ENCODE data around the gene FOLR1. TPM values are rescaled to one million over a fixed set of nuclear protein-coding genes. Genes with fewer than 3 reads are reported as not detected.
"Not testable (repeated sequence)": the region's sequence is repeated elsewhere in the genome, so short reads cannot be mapped to it uniquely, and the experiment has no call there.

The FOLR1 gene
- total RNA-seq, 1 donor from 2014 or later = 0.53 TPM

DNA sequence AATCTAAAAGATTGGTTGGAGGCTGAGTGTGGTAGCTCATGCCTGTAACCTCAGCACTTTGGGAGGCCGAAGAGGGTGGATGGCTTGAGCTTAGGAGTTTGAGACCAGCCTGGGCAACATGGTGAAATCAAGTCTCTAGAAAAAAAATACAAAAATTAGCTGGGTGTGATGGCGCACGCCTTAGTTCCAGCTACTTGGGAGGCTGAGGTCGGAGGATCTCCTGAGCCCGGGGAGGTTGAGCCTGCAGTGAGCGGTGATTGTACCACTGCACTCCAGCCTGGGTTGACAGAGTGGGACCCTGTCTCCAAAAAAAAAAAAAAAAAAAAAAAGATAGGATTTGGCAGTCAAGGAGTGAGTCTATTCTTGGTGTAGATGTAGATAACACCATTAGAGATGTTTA, 10.6 kb downstream of the FOLR1 start:
- no peaks in the 10 kb centered on the region for H3K27me3 ChIP-seq (ENCODE audit: control insufficient read depth, insufficient read depth, low read length)

DNA sequence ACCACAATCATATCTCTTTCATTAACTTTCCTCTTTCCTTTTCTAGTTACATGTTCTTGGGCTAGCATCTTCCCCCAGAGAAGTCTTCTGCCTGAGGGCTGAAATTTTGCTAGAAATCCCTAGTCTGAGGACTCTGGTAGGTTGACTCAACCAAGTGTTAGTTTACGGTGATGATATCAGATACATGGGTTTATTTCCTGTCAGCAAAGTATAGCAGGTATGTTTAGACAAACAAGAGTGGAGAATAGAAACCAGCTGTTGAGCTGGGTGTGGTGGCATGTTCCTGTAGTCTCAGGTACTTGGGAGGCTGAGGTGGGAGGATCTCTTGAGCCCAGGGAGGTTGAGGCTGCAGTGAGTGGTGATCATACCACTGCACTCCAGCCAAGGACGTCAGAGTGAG, 11.2 kb downstream of the FOLR1 start:
- TF ChIP-seq, protein P1, sequence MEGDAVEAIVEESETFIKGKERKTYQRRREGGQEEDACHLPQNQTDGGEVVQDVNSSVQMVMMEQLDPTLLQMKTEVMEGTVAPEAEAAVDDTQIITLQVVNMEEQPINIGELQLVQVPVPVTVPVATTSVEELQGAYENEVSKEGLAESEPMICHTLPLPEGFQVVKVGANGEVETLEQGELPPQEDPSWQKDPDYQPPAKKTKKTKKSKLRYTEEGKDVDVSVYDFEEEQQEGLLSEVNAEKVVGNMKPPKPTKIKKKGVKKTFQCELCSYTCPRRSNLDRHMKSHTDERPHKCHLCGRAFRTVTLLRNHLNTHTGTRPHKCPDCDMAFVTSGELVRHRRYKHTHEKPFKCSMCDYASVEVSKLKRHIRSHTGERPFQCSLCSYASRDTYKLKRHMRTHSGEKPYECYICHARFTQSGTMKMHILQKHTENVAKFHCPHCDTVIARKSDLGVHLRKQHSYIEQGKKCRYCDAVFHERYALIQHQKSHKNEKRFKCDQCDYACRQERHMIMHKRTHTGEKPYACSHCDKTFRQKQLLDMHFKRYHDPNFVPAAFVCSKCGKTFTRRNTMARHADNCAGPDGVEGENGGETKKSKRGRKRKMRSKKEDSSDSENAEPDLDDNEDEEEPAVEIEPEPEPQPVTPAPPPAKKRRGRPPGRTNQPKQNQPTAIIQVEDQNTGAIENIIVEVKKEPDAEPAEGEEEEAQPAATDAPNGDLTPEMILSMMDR (IDR thresholded peaks at IDR 0.05; ENCODE audit: insufficient read depth, low read length, severe bottlenecking) = no peak
- DNase-seq (ENCODE audit: low read depth) = peak; percentile 55
- FAIRE-seq = no peak
- no peak overlapping the region for H3K4me3 ChIP-seq (ENCODE audit: low read depth, low read length)
- no peaks in the 10 kb centered on the region for H3K36me3 ChIP-seq (ENCODE audit: control insufficient read depth, insufficient read depth, low read length)
- no peaks in the 10 kb centered on the region for H3K27me3 ChIP-seq (ENCODE audit: control insufficient read depth, insufficient read depth, low read length)

More for the DNA sequence above, 10.6 kb downstream of the FOLR1 start:
- H3K4me3 ChIP-seq (ENCODE audit: low read depth, low read length) = no peak overlapping the region
- no peak for DNase-seq (ENCODE audit: low read depth)
- TF ChIP-seq, protein P1 (IDR thresholded peaks at IDR 0.05; ENCODE audit: insufficient read depth, low read length, severe bottlenecking) = no peak
- H3K36me3 ChIP-seq (ENCODE audit: control insufficient read depth, insufficient read depth, low read length) = no peaks in the 10 kb centered on the region
- FAIRE-seq = no peak

DNA sequence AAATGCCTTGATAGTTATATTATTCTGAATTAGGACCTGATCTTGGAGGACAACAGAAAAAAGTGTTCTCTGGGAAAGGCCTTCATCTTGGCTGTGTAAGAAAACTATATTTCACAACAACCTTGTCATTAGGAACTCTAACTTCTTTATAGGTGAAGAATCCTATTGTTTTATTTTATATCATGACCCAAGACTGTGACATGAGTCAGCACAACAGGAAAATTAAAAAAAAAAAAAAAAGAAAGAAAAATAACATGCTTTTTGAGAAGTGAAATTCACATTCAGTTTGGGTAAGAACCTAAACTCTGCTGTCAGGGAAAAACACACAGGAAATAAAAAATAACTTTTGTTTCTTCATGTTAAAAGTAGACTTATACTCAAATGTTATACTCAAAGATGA, 12.9 kb downstream of the FOLR1 start:
- FAIRE-seq (no peak), DNase-seq (ENCODE audit: low read depth) (no peak)
- TF ChIP-seq, protein P1 (IDR thresholded peaks at IDR 0.05; ENCODE audit: insufficient read depth, low read length, severe bottlenecking) = no peak
- Histone ChIP-seq H3K27me3 (ENCODE audit: control insufficient read depth, insufficient read depth, low read length) (no peaks in the 10 kb centered on the region), H3K4me3 (ENCODE audit: low read depth, low read length) (no peak overlapping the region), H3K36me3 (ENCODE audit: control insufficient read depth, insufficient read depth, low read length) (no peaks in the 10 kb centered on the region)

DNA sequence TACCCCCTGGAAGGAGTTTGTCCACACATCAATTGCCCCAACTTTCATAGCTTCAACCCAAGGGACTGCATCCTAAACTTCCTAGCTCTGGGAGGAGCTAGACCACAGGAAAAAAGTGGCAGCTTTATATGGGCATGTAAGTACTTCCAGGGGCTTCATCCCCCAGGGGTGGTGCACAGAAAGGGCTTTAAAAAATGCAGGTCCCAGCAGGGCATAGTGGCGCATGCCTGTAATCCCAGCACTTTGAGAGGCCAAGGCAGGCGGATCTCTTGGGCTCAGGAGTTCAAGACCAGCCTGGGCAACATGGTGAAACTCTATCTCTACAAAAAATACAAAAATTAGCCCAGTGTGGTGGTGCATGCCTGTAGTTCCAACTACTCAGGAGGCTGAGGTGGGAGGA, 14.9 kb downstream of the FOLR1 start:
- DNase-seq (ENCODE audit: low read depth); H3K27me3 ChIP-seq (ENCODE audit: control insufficient read depth, insufficient read depth, low read length); FAIRE-seq; H3K4me3 ChIP-seq (ENCODE audit: low read depth, low read length); H3K36me3 ChIP-seq (ENCODE audit: control insufficient read depth, insufficient read depth, low read length): not testable (repeated sequence)

DNA sequence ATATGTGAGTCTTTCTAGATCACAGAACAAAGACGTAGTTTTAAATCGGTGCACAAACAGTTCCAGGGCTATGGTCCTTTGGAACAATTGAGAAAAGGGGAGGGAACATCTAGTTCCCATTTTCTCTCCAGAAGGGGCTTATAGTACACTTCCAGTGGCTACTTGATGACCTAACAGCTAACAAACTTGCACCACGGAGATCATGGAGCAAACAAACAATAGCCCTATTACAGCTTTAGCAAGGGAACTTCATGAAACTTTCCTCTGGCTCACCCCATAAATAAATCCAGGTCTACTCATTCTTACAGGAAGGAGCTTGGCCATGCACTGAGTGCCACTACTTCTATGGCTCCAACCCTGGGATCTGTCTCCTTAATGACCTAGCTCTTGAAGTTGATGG, 16.3 kb downstream of the FOLR1 start:
- FAIRE-seq (no peak), DNase-seq (ENCODE audit: low read depth) (no peak)

DNA sequence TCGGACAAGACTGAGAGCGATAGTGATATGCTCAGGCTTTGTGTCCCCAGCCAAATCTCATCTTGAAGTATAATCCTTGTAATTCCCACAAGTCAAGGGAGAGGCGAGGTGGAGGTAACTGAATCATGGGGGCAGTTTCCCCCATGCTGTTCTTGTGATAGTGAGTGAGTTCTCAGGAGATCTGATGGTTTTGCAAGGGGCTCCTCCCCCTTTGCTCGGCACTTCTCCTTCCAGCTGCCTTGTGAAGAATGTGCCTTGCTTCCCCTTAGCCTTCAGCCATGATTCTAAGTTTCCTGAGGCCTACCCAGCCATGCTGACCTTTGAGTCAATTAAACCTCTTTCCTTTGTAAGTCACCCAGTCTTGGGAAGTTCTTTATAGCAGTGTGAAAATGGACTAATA, 17.2 kb downstream of the FOLR1 start:
- FAIRE-seq = no peak
- TF ChIP-seq, protein P1 (IDR thresholded peaks at IDR 0.05; ENCODE audit: insufficient read depth, low read length, severe bottlenecking) = no peak
- H3K27me3 ChIP-seq (ENCODE audit: control insufficient read depth, insufficient read depth, low read length) = no peaks in the 10 kb centered on the region

More for the DNA sequence above, 16.3 kb downstream of the FOLR1 start:
- Histone ChIP-seq H3K36me3 (ENCODE audit: control insufficient read depth, insufficient read depth, low read length) (no peaks in the 10 kb centered on the region), H3K27me3 (ENCODE audit: control insufficient read depth, insufficient read depth, low read length) (no peaks in the 10 kb centered on the region), H3K4me3 (ENCODE audit: low read depth, low read length) (no peak overlapping the region)
- TF ChIP-seq, protein P1 (IDR thresholded peaks at IDR 0.05; ENCODE audit: insufficient read depth, low read length, severe bottlenecking) = no peak

More for the DNA sequence above, 17.2 kb downstream of the FOLR1 start:
- DNase-seq (ENCODE audit: low read depth) = no peak
- H3K4me3 ChIP-seq (ENCODE audit: low read depth, low read length) = no peak overlapping the region
- H3K36me3 ChIP-seq (ENCODE audit: control insufficient read depth, insufficient read depth, low read length) = no peaks in the 10 kb centered on the region

All from bronchial epithelial cell (primary cell).